GM12878 (cell line): Measurements from ENCODE around the gene CCDC88C. TPM values are rescaled to one million over a fixed set of nuclear protein-coding genes. Genes with fewer than 3 reads are reported as not detected.

Source experiments
- ATAC-seq: fragments of 200-7000 bp; cut with Tn5 transposase; 3 replicates; pipeline ENCODE4 v1.9.1; 2020; ENCODE audit warnings: mild to moderate bottlenecking, moderate library complexity
- BruUV-seq: library from RNA; stranded (reverse); fragments of 400-500 nt; replicated peaks from 2 replicates; lab custom pipeline; 2021; lab: Mats Ljungman, UMichigan
- CTCF ChIA-PET: fragments of 300-600 bp; sonication (Branson Sonifier 250); formaldehyde crosslinking; extraction: SDS; loops from one replicate; lab custom pipeline; 2021; ENCODE audit warnings: inconsistent platforms; lab: Yijun Ruan, JAX
- POLR2A ChIA-PET: fragments of 350-600 bp; formaldehyde crosslinking; extraction: SDS; loops from one replicate; lab custom pipeline; 2021; ENCODE audit warnings: inconsistent platforms; lab: Charles Lee
- RAD21 ChIA-PET: fragments of 300-600 bp; sonication (Branson Sonifier 250); formaldehyde crosslinking; loops from one replicate; lab custom pipeline; 2023; ENCODE audit warnings: antibody characterized with exemption; ENCODE audit not compliant: unreplicated experiment; lab: Charles Lee
- SMC1A ChIA-PET: fragments of 300-600 bp; sonication (Branson Sonifier 250); formaldehyde crosslinking; loops from one replicate; lab custom pipeline; 2023; ENCODE audit not compliant: unreplicated experiment, uncharacterized antibody; lab: Charles Lee
- DNase-seq: peaks from one replicate; pipeline ENCODE4 v3.0.0-alpha.2; 2011; ENCODE audit warnings: low read depth, low spot score
- FAIRE-seq: peaks from 3 replicates; lab custom pipeline; 2011; peaks lifted over from hg19 to GRCh38; lab: Jason Lieb, UNC
- H2AFZ ChIP-seq: 2 replicates; pipeline ENCODE4 v1.6.0; 2011; ENCODE audit warnings: low read depth, low read length, control low read depth; ENCODE audit not compliant: control insufficient read depth
- H3K27ac ChIP-seq: 2 replicates; pipeline ENCODE4 v1.5.1; 2011; ENCODE audit warnings: control low read depth; ENCODE audit not compliant: control insufficient read depth, insufficient read depth
- H3K27me3 ChIP-seq, 2 experiments: replicated peaks in 1 of 2; 2 replicates each; pipeline versions ENCODE4 v1.6.0 to v1.6.1; 2011; ENCODE audit warnings: low read length in 1 of 2; ENCODE audit not compliant: control insufficient read depth in 2 of 2, insufficient read depth in 2 of 2
- H3K36me3 ChIP-seq, 2 experiments: 2 replicates each; pipeline ENCODE4 v1.5.1; 2011; ENCODE audit warnings: low read length in 1 of 2; ENCODE audit not compliant: control insufficient read depth in 2 of 2, insufficient read depth in 2 of 2
- H3K4me1 ChIP-seq: 2 replicates; pipeline ENCODE4 v1.6.1; 2011; ENCODE audit warnings: mild to moderate bottlenecking, low read length, moderate library complexity, mixed read lengths; ENCODE audit not compliant: control insufficient read depth, insufficient read depth
- H3K4me2 ChIP-seq: 2 replicates; pipeline ENCODE4 v1.6.0; 2011; ENCODE audit warnings: control low read depth; ENCODE audit not compliant: control insufficient read depth, insufficient read depth
- H3K4me3 ChIP-seq: fragments of 200-600 bp; sonication (generic); 2 replicates; pipeline ENCODE4 v1.5.1; 2016
- H3K79me2 ChIP-seq: 2 replicates; pipeline ENCODE4 v1.6.0; 2011; ENCODE audit warnings: low read length; ENCODE audit not compliant: control insufficient read depth, insufficient read depth
- H3K9ac ChIP-seq: 2 replicates; pipeline ENCODE4 v1.8.0; 2011; ENCODE audit warnings: low read length, control low read depth, mixed read lengths; ENCODE audit not compliant: control insufficient read depth, insufficient read depth
- H3K9me3 ChIP-seq: replicated peaks from 3 replicates; pipeline ENCODE4 v1.5.1; 2011; ENCODE audit warnings: mild to moderate bottlenecking, low read length; ENCODE audit not compliant: control insufficient read depth, insufficient read depth
- H4K20me1 ChIP-seq: 2 replicates; pipeline ENCODE4 v1.6.0; 2011; ENCODE audit not compliant: control insufficient read depth, insufficient read depth
- HDGF ChIP-seq: fragments of 450-650 bp; IDR thresholded peaks from 2 replicates; pipeline ENCODE4 v1.6.1; 2016; ENCODE audit warnings: antibody characterized with exemption
- MXI1 ChIP-seq: fragments of 150-350 bp; IDR thresholded peaks from 2 replicates; pipeline ENCODE4 v1.6.1; 2011; ENCODE audit warnings: low read depth, mild to moderate bottlenecking, inconsistent platforms, low read length, improper control_type of control experiment
- NR2C2 ChIP-seq: IDR thresholded peaks from 2 replicates; pipeline ENCODE4 v1.6.1; 2011; ENCODE audit warnings: borderline replicate concordance, low read depth; ENCODE audit not compliant: control insufficient read depth, insufficient read length
- NR2F1 ChIP-seq: fragments of 450-650 bp; conservative IDR thresholded peaks from 2 replicates; pipeline ENCODE4 v1.6.1; 2017; ENCODE audit warnings: mild to moderate bottlenecking
- POLR2A ChIP-seq: IDR thresholded peaks from 2 replicates; pipeline ENCODE4 v1.6.1; 2011; ENCODE audit warnings: low read depth, mild to moderate bottlenecking, low read length
- RB1 ChIP-seq: fragments of 450-650 bp; formaldehyde crosslinking; IDR thresholded peaks from 2 replicates; pipeline ENCODE4 v1.6.1; 2017; ENCODE audit warnings: mild to moderate bottlenecking, borderline replicate concordance
- RBBP5 ChIP-seq: fragments of 200-600 bp; sonication (generic); conservative IDR thresholded peaks from 2 replicates; pipeline ENCODE4 v1.6.1; 2016
- RELA ChIP-seq: fragments of 450-650 bp; IDR thresholded peaks from 2 replicates; pipeline ENCODE4 v1.8.0; 2014; ENCODE audit warnings: borderline replicate concordance; ENCODE audit not compliant: partially characterized antibody
- RUNX3 ChIP-seq: IDR thresholded peaks from 2 replicates; pipeline ENCODE4 v1.6.1; 2012; ENCODE audit warnings: low read length, inconsistent platforms
- SIN3A ChIP-seq: IDR thresholded peaks from 2 replicates; pipeline ENCODE4 v1.6.1; 2012; ENCODE audit warnings: low read depth, low read length, improper control_type of control experiment
- SUZ12 ChIP-seq: fragments of 200-600 bp; sonication (generic); IDR thresholded peaks from one replicate; pipeline ENCODE4 v1.6.1; 2018; ENCODE audit warnings: antibody characterized with exemption, mild to moderate bottlenecking; ENCODE audit not compliant: unreplicated experiment
- ZNF24 ChIP-seq: fragments of 450-650 bp; IDR thresholded peaks from 2 replicates; pipeline ENCODE4 v1.6.1; 2017; ENCODE audit warnings: antibody characterized with exemption, mild to moderate bottlenecking
- WGBS: methylation state at CpG from one replicate; pipeline ENCODE4 v1.1.6; 2016; ENCODE audit warnings: low lambda C conversion rate; ENCODE audit not compliant: insufficient replicate concordance, insufficient coverage; ENCODE audit errors: missing lambda C conversion rate; 5-methylcytosine and 5-hydroxymethylcytosine counted together
- in situ Hi-C: fragments of 300-500 bp; cut with MboI; formaldehyde crosslinking; loops from 9 replicates; pipeline ENCODE4 v1.14.3; 2018; ENCODE audit warnings: mixed read lengths
- intact Hi-C: fragments of 100-400 bp; cut with micrococcal nuclease; formaldehyde crosslinking; loops from one replicate; pipeline ENCODE4 v1.14.2; 2022; ENCODE audit not compliant: unreplicated experiment
- polyA plus RNA-seq, 11 experiments: library from polyadenylated mRNA; depleted of rRNA in 4 of 11; unstranded in 6 of 11; stranded (reverse) in 5 of 11; fragments of >200 nt; fragmentation: Nextera tagmentation in 4 of 11; fragmentation: Illumina TruSeq in 1 of 11; extraction: Ambion mirVana in 4 of 11; extraction: Trizol in 1 of 11; gene quantifications; 1 replicate in 1 of 11; 2 replicates in 10 of 11; pipeline versions ENCODE4 v1.2.1 to v1.2.3, GENCODE V29; 2011 to 2016; ENCODE audit warnings: inconsistent platforms in 2 of 11, missing spikeins in 2 of 11, low read depth in 1 of 11
- total RNA-seq, 4 experiments: library from RNA; depleted of rRNA in 3 of 4; stranded (reverse); fragments of >200 nt in 3 of 4; fragmentation: Illumina TruSeq in 1 of 4; extraction: Trizol in 1 of 4; gene quantifications; 2 replicates each; pipeline versions ENCODE4 v1.2.1 to v1.2.3, GENCODE V29; 2013 to 2021
- TF ChIP-seq, protein P1 (sequence below): fragments of 450-650 bp; IDR thresholded peaks from 2 replicates; pipeline ENCODE4 v1.6.1; 2018; ENCODE audit warnings: mild to moderate bottlenecking, low read depth, moderate library complexity; ENCODE audit not compliant: partially characterized antibody
- TF ChIP-seq, protein P2 (sequence below): IDR thresholded peaks from 2 replicates; pipeline ENCODE4 v1.6.1; 2012; ENCODE audit warnings: low read depth, low read length, improper control_type of control experiment
- TF ChIP-seq, protein P3 (sequence below): fragments of 450-650 bp; IDR thresholded peaks from 2 replicates; pipeline ENCODE4 v1.6.1; 2017; ENCODE audit warnings: mild to moderate bottlenecking
- TF ChIP-seq, protein P4 (sequence below): fragments of 450-650 bp; IDR thresholded peaks from 2 replicates; pipeline ENCODE4 v1.6.1; 2014; ENCODE audit warnings: mild to moderate bottlenecking

Gene CCDC88C
- total and polyA plus RNA-seq, 10 of the 15 experiments (the other 5 are each of a cell fraction or from before 2014, with no cell fraction given): 4.0 to 79.6 (median 36.6) TPM

DNA sequence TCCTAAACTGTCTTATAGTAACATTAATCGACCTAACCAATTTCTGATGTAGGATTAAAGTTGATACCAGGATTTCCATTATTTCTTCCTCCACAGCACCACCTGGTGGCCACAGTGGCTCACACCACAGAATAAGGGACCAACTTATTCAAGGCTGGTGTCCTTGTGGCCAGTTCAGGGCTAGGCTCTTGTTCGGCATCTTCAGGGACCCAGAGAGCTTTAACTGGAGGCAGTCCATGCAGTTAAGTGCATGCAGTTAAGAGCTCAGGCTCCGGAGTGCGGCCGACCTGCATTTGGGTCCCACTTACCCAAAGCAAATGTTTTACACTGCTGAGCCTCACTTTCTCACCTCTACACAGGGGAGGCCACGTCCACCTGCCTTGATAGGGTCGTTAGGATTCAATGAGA is 131.1 kb downstream of the CCDC88C start (continued):
- TF ChIP-seq RUNX3: peak; percentile 77
- no peak for TF ChIP-seq SIN3A
- TF ChIP-seq, protein P1, sequence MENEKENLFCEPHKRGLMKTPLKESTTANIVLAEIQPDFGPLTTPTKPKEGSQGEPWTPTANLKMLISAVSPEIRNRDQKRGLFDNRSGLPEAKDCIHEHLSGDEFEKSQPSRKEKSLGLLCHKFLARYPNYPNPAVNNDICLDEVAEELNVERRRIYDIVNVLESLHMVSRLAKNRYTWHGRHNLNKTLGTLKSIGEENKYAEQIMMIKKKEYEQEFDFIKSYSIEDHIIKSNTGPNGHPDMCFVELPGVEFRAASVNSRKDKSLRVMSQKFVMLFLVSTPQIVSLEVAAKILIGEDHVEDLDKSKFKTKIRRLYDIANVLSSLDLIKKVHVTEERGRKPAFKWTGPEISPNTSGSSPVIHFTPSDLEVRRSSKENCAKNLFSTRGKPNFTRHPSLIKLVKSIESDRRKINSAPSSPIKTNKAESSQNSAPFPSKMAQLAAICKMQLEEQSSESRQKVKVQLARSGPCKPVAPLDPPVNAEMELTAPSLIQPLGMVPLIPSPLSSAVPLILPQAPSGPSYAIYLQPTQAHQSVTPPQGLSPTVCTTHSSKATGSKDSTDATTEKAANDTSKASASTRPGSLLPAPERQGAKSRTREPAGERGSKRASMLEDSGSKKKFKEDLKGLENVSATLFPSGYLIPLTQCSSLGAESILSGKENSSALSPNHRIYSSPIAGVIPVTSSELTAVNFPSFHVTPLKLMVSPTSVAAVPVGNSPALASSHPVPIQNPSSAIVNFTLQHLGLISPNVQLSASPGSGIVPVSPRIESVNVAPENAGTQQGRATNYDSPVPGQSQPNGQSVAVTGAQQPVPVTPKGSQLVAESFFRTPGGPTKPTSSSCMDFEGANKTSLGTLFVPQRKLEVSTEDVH: no peak
- no peak for TF ChIP-seq NR2F1
- TF ChIP-seq RBBP5: no peak
- TF ChIP-seq ZNF24: no peak
- TF ChIP-seq RELA: no peak

DNA sequence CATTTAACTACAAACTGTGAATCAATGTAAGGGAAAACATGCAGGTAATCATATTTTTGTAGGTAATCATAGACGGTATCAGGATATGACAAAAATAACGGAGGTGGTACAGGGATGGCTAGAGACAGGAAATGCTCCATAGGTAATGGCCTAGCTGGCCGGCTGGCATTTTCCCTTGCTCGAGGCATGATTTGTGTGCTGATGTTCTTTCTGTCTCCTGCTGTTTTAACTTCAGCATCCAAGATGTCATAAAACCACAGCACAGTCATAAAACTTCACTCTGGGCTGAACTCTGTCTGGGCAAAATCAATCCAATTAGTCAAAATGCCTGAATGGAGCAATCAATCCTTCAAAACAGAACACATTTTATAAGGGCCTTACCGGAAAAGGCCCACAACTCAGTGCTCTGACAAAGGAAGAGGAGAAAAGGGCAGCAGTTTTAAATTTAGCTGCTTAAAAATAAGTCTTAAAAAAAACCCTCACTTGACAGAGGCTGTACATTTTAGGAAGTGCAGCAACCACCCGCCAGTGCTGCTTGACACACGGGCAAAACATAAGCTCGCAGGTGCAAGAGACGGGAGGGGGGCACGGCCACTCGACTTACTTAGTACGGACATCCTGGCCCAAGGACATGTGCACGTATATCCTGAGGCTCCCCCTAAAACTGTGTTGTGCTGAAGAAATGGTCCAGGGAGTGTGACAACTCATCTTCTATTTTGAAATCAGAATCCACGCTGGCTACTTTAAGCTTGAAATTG is 132.7 kb downstream of the CCDC88C start:
- ChIA-PET CTCF (interaction anchor here (0.8 to 11.1 kb wide), 15 partner anchors 8 to 391 kb away, joined by 3 to 211 read pairs (median 4); partner anchors contain the start of gene GPR68), SMC1A (interaction anchor here (0.7 to 5.9 kb wide), 11 partner anchors 8 to 391 kb away, joined by 3 to 109 read pairs (median 4); partner anchors contain the start of gene GPR68), POLR2A (interaction anchor here (1.4 kb wide), 1 partner anchor 108 kb away, joined by 4 read pairs; no protein-coding TSS in a partner anchor), RAD21 (interaction anchor here (0.6 to 3.9 kb wide), 6 partner anchors 14 to 172 kb away, joined by 3 to 44 read pairs (median 4); no protein-coding TSS in a partner anchor)
- no peaks in the 10 kb centered on the region for H3K79me2 ChIP-seq
- no peaks in the 10 kb centered on the region for H3K9me3 ChIP-seq
- peaks cover 50 to 56% of the 10 kb centered on the region in 2 experiments for H3K36me3 ChIP-seq
- no peak for DNase-seq
- in situ Hi-C loops: loop anchor here (5.0 kb wide), 2 partner anchors 108 to 388 kb away; no protein-coding TSS in a partner anchor
- WGBS: 58% methylated on average over 14 of the region's 14 CpGs
- no peak for FAIRE-seq
- intact Hi-C loops: loop anchor here (5.0 kb wide), 1 partner anchor 383 kb away; no protein-coding TSS in a partner anchor
- BruUV-seq: no TSS peak
- H3K9ac ChIP-seq: no peak overlapping the region
- H2AFZ ChIP-seq: no peak overlapping the region
- no peak for ATAC-seq
- no peaks in the 10 kb centered on the region for H3K27me3 ChIP-seq
- no peaks in the 10 kb centered on the region for H3K4me1 ChIP-seq
- H3K4me2 ChIP-seq: no peak overlapping the region
- H3K4me3 ChIP-seq: no peak overlapping the region
- H4K20me1 ChIP-seq: no peaks in the 10 kb centered on the region; the same call in 1 of the 2 replicates
- no peak overlapping the region for H3K27ac ChIP-seq
- TF ChIP-seq HDGF (no peak), SUZ12 (no peak), RB1 (no peak), MXI1 (no peak), POLR2A (no peak), NR2C2 (no peak)
- TF ChIP-seq, protein P2, sequence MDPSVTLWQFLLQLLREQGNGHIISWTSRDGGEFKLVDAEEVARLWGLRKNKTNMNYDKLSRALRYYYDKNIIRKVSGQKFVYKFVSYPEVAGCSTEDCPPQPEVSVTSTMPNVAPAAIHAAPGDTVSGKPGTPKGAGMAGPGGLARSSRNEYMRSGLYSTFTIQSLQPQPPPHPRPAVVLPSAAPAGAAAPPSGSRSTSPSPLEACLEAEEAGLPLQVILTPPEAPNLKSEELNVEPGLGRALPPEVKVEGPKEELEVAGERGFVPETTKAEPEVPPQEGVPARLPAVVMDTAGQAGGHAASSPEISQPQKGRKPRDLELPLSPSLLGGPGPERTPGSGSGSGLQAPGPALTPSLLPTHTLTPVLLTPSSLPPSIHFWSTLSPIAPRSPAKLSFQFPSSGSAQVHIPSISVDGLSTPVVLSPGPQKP: no peak
- TF ChIP-seq, protein P3, sequence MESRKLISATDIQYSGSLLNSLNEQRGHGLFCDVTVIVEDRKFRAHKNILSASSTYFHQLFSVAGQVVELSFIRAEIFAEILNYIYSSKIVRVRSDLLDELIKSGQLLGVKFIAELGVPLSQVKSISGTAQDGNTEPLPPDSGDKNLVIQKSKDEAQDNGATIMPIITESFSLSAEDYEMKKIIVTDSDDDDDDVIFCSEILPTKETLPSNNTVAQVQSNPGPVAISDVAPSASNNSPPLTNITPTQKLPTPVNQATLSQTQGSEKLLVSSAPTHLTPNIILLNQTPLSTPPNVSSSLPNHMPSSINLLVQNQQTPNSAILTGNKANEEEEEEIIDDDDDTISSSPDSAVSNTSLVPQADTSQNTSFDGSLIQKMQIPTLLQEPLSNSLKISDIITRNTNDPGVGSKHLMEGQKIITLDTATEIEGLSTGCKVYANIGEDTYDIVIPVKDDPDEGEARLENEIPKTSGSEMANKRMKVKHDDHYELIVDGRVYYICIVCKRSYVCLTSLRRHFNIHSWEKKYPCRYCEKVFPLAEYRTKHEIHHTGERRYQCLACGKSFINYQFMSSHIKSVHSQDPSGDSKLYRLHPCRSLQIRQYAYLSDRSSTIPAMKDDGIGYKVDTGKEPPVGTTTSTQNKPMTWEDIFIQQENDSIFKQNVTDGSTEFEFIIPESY: no peak
- TF ChIP-seq, protein P4, sequence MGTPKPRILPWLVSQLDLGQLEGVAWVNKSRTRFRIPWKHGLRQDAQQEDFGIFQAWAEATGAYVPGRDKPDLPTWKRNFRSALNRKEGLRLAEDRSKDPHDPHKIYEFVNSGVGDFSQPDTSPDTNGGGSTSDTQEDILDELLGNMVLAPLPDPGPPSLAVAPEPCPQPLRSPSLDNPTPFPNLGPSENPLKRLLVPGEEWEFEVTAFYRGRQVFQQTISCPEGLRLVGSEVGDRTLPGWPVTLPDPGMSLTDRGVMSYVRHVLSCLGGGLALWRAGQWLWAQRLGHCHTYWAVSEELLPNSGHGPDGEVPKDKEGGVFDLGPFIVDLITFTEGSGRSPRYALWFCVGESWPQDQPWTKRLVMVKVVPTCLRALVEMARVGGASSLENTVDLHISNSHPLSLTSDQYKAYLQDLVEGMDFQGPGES: no peak
